Esophagus muscularis mucosa (tissue), 3 donors: ENCODE measurements around the gene CTTNBP2NL.

Source experiments
- EP300 ChIP-seq: sonication (generic); formaldehyde crosslinking; IDR thresholded peaks from one replicate; pipeline ENCODE4 v1.6.1; 2017; ENCODE audit warnings: antibody characterized with exemption
- TF ChIP-seq, protein P1 (sequence below), 3 experiments: fragments of 200-600 bp in 2 of 3; fragments of 450-650 bp in 1 of 3; sonication (generic) in 2 of 3; IDR thresholded peaks; one replicate each; pipeline ENCODE4 v1.5.1; 2017 to 2019; ENCODE audit warnings: antibody characterized with exemption in 3 of 3, mild to moderate bottlenecking in 2 of 3, moderate library complexity in 1 of 3

GRCh38 chr1:112465122-112465521 lies 69.1 kb downstream of the CTTNBP2NL start:
- TF ChIP-seq, protein P1, sequence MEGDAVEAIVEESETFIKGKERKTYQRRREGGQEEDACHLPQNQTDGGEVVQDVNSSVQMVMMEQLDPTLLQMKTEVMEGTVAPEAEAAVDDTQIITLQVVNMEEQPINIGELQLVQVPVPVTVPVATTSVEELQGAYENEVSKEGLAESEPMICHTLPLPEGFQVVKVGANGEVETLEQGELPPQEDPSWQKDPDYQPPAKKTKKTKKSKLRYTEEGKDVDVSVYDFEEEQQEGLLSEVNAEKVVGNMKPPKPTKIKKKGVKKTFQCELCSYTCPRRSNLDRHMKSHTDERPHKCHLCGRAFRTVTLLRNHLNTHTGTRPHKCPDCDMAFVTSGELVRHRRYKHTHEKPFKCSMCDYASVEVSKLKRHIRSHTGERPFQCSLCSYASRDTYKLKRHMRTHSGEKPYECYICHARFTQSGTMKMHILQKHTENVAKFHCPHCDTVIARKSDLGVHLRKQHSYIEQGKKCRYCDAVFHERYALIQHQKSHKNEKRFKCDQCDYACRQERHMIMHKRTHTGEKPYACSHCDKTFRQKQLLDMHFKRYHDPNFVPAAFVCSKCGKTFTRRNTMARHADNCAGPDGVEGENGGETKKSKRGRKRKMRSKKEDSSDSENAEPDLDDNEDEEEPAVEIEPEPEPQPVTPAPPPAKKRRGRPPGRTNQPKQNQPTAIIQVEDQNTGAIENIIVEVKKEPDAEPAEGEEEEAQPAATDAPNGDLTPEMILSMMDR (IDR thresholded peaks at IDR 0.05): no peak
- no peak for TF ChIP-seq EP300
